RCC 7860 (cell line): ENCODE data around the gene PRAC1.

Source experiments
- DNase-seq: peaks from one replicate; pipeline ENCODE4 v3.0.0-alpha.2; 2015; ENCODE audit warnings: low spot score
- FAIRE-seq: peaks from 2 replicates; lab custom pipeline; 2012; peaks lifted over from hg19 to GRCh38; lab: Jason Lieb, UNC

PRAC1 gene

DNA sequence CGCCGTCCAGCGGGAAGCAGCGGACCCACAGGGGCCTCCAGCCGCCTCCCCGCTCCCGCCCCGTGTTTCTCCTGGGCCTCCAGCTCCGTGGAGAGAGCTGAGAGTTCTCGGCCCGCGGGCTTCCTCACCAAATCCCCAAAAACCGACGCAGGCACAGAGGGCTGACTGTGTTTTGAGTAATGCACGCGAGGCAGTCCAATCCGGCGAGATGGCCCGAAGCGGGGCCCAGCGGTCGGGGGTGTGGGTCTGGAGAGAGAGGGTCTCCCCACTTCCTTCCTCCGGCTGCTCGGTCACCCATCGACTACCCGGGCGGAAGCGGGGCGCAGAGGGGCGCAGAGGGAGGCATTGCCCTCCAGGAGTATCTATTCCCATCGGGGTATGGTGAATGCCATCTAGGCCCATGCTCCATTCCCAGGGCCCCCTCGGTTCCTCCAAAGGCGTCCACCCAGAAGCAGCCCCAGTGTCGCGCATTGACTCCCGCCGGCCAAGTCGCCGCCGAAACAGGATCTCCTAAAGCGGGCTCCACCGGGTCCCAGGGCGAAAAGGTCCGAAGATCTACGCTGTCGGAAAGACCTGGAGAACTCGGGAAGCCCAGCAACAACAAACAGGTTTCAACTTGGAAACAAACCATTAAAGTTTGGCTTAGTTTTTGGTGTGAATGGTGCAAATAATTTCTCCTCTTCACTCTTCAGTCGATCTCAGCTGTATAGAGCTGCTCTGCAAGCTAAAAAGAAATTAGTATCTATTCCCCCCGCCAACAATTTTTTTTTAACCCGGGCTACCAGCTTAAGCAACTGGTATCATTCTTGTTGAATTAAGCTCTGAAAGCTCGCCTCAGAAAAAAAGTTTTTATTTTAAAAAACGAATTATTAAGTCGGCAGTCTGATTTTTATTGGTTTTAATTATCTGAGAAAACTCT, 25.4 kb upstream of the PRAC1 start:
- FAIRE-seq = no peak
- no peak for DNase-seq

DNA sequence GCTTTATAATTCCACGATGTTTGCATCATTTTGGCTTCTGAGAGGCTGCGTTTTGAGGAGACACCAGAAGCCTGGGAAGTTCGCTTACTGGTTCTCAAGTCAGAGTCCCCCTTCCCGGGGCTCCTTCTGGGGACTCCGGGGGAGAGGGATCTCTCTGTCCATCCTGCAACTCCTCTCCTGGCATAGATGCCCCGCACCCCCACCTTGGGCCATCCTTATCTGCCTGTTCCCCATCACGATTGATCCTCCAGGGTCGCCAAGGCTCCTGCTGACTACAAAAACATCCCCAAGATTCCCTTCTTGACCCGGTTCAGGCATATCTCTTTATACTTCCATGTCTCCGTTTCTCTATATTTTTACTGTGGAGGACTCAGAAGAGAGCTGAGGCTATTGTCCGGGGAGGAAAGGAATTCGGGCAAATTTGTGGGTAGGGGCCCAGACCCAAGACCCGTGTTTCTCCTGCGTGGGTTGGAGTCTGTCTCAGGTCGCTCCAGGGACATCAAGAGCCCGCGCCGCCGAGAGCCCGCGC, 24.7 kb upstream of the PRAC1 start:
- FAIRE-seq (no peak), DNase-seq (no peak)

DNA sequence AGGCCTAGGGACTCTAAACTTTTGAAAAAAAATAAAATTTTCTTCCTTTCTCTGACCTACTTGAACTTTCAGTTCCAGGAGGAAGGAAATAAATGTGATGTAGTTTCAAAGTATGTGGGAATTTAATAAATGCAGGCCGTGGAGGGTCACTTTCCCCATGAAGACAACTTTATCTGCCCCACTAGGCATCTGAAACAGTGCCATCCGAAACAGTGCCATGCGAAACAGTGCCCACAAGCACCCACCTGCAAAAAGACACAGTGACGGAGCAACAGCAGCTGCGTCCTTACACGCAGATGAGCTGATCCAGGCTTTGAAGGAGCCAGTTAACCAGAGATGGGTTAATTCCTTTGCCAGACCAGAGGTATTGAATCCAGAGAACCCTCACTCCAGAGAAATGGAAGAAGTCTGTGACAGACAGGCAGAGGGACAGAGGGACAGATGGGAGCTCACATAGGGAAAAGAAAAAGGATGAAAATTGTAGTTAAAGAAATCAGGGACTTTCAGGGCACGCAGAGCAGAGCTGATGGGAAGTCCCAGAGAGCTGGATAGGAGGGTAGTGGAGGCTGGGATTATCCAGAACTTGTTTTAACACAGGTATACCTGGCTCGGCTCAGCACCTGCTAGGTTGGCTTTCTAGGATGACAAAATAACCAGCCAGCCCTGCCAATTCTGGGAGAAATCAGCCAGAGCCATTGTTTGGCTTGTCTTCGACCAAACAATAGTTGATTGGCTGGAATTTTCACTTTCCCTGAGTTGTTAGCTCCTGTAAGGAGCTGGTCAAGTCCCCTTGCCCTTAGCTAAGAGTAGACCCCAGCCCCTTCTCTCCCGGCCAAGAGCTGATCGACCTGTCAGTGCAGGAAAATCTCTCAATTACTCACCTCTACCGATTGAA, 23.3 kb upstream of the PRAC1 start:
- FAIRE-seq (no peak), DNase-seq (no peak)

DNA sequence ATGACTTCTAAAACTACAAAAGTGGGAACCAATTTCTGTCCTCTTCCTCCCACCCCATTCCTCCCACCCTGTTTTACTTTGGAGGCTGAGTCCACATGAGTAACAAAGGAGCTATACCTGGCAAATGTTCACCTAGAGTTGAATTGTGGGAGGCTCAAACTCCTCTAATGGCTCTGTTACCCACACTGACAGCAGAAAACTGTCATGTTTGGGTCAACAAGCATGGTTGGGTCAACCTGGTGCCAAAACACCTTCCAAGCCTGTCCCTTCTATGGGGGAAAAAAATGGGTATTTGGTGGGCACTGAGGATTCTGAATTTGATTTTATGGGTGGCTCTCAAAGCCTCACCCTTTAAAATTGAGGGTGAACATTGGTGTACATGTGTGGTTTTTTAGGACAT, 18.2 kb upstream of the PRAC1 start:
- no peak for DNase-seq
- no peak for FAIRE-seq

DNA sequence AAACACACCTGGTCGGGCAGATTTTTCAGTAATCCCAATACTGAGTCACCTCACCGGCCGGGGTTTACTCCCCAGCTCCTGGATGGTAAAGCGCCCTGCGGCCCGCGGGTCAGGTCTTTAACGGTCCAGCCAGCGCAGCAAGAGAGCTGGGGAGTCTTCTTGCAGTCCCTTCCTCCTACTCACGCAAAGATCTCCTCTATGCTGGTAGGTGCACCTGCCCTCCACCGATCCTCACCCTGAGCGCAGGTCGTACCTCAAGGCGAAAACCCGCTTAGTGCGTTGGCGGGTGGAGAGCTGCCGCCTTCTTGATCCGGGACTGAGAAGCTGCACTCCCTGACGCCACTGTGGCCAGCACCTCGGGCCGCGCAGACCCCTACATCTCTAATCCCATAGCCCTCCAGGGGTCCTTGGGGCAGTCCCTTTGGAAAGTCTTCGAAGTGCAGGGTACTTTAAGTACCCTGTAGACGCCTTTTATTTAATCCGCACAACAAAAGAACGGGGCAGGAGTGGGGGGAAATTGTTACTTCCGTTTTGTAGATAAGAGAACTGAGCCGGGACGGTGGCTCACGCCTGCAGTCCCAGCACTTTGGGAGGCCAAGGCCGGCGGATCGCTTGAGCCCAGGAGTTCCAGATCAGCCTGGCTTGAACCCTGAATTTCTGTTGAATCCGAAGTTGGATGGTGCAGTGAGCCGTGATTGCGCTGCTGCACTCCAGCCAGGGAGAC, 16.6 kb upstream of the PRAC1 start:
- no peak for DNase-seq

DNA sequence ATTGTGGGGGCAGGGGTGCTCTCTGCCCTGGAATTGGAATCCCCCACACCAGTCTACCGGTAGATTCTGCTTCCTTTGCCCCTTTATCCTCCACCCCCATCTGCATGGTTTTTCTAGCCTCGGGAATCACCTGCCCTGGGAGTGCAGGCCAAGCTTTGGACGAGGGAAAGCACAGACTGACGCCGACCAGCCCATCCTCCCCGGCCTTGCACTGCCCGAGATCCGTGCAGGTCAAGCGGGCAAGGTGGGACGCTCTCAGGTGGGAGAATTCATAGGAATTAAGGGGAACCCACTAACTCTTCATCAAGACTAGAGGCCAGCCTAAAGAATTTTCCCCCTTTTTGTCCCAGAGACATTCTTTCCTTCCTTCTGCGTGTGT, 16.1 kb upstream of the PRAC1 start:
- DNase-seq (no peak), FAIRE-seq (no peak)

More for the DNA sequence above, 16.6 kb upstream of the PRAC1 start:
- FAIRE-seq = no peak

DNA sequence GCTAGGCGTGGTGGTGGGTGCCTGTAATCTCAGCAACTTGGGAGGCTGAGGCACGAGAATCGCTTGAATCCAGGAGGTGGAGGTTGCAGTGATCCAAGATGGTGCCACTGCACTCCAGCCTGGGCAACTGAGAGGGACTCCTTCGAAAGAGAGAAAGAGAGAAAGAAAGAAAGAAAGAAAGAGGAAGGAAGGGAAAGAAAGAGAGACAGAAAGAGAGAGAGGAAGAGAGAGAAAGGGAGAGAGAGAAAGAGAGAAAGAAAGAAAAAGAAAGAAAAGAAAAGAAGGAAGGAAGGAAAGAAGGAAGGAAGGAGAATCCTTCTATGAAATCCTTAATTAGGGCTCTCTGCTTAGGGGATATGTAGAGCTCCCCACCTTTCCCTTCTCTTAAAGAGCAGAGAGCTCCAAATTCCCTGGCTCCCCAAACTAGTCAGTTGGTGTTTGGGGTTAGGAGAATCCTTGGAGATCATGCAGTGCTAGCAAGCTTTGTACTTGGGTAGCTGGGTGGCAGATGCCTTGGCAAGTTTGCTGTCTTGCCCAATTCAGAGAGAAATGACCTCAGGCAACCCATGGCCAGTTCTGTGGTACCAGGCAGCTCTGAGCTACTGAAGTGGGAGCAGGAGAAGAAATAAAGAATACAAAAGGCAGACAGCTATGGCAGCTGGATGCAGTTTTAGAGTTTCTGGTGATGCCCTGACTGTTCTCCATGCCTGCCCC, 15.2 kb upstream of the PRAC1 start:
- DNase-seq (no peak), FAIRE-seq (no peak)

DNA sequence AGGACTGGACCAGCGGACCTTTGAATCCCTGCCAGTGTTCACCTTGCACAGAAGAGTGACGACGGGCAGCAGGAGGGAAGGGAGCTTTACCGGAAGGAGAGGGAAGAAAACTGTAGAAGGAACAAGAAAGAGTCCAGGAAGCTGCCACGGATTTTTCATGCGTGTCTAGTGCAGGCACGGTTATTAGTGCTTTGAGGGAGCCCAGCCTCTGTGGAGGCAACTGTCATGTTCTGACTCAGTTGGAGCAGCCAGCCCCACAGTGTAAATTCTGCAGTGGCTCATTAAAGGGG, 12.7 kb upstream of the PRAC1 start:
- FAIRE-seq = no peak
- DNase-seq = no peak

DNA sequence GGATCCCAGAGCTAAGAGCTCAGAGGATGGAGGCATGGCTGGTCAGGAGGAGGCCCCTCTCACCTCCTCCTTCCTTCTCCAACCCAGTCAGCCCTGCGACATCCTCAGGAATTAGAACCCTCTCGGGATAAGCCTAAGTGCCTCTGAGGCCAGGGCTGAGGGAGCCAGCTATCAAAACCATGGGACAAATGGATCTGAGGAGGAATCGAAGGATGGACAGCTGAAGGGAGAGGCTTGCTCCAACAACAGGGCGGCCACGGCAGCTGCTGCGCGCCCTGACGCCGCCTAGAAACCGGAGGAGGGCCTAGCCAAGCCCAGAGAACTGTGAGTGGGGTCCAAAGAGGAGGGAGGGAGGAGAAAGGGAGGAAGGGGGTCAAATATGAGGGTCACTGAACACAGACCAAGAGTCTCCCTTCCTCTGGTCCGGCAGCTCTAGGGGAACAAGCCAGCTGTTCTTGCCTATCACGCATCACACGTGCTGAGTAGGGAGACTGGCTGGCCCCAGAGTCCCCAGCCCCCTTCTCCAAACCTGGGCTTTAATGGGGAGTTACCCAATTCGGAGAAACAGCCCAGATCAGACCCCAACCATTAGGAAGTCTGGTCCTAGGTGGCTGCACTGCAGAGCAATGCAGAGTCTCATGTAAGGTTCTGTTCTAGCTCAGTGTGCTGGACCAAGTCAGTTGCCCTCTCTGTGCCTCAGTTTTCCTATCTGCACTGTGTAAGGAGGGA, 12.2 kb upstream of the PRAC1 start:
- FAIRE-seq (no peak), DNase-seq (no peak)

DNA sequence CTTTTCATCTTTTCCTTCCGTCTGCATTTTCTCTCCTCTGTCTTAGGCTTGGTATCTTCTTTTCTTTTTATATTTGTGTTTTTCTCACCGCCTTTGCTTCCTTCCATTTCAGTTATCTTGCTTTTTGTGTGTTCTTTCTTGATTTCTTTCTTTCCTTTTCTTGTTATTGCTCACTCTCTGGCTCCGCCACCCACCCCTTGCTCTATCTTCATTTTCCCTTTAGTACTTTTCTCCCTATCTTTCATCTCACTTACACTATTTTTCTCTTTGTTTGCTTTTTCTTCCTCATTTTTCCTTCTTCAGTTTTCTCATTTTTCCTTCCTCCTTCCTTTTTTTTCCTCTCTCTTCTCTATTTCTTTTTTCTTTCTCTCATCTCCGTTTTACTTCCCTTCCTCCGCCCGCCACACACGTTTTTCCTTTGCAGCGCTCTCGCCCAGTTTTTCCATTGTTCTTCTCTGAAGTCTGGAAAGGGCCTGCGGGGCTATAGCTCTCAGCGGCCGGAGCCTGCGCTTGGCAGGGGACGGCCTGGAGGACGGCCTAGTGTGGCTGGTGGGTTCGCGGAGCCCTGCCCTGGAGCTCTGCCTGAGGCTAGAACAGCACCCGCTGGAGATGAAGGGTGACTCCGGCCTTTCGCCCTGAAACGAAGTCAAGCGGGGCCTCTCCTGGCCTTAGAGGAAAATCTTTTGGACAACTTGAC, 11.5 kb upstream of the PRAC1 start:
- DNase-seq (no peak), FAIRE-seq (no peak)

DNA sequence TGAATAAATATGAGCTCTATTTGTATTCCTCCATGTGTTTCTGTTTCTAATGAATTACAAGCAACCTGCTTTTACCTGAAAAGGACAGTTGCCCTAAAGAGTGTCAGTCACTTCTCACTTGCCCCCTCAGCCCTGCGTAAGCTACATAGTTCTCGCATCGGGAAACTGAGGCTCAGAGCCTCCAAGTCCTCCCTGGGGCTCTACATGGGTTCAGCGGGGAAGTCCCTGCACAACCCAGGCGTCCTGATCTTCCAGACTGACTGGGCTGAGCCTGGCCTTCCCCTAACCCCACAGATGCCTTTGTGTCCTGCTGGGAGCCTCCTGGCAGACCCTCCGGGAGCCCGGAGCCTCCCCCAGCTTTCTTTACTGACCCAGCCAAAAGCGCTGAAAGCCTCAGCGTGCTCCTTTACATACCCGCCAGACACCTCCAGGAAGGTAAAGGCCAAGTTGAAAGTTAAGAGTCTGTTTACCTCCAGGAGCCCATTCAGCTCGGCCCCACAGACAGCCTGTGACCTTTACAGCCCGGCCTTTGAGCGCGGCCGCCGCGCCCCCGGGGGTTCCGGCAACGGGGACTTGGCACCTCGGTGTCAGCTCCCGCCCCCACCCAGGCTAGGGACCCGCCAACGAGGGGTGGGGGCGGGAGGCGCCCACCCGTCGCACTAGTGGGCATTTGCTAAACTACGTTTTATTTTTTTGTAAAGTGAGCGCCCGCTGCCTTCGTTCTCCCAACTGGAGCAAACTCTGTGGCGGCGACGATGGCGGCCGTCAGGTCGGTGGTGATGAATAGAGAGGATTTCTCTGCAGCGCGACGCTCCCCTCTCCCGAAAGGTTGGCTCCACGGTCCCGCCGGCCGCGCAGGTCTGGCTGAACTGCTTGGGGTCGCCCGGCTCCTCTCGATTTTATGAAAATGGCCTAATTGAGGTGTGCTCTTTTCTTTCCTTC, 10.6 kb upstream of the PRAC1 start:
- FAIRE-seq = no peak
- DNase-seq = no peak

DNA sequence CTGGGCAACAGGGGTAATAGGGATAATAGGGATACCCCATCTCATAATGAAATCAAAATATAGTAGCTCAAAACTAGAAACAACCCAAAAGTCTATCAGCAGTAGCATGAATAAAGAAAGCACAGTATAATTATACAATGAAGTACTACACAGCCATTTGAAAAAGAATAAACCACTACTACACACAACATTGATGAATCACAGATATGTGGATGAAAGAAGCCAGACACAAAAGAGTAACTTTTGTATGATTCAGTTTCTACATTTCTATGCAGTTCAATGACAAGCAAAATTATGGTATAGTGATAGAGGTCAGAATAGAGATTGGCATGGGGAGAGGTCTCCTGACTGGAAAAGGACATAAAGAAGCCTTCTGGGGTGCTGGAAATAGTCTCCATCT, 9.0 kb upstream of the PRAC1 start:
- DNase-seq (no peak), FAIRE-seq (no peak)

DNA sequence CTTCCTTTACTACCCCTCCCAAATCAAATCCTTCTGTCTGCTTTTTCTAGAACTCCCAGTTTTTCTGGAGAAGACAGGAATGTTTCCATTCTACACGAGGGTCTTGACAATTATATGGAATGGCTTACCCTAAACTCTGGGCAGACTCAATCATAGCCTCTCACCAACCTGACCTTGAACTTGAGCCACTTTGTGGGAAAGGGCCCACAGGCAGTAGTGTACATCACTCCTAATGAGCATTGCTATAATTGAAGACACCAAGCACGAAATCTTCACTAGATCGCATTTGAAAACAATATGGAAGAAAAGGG, 7.9 kb upstream of the PRAC1 start:
- DNase-seq (no peak), FAIRE-seq (no peak)

DNA sequence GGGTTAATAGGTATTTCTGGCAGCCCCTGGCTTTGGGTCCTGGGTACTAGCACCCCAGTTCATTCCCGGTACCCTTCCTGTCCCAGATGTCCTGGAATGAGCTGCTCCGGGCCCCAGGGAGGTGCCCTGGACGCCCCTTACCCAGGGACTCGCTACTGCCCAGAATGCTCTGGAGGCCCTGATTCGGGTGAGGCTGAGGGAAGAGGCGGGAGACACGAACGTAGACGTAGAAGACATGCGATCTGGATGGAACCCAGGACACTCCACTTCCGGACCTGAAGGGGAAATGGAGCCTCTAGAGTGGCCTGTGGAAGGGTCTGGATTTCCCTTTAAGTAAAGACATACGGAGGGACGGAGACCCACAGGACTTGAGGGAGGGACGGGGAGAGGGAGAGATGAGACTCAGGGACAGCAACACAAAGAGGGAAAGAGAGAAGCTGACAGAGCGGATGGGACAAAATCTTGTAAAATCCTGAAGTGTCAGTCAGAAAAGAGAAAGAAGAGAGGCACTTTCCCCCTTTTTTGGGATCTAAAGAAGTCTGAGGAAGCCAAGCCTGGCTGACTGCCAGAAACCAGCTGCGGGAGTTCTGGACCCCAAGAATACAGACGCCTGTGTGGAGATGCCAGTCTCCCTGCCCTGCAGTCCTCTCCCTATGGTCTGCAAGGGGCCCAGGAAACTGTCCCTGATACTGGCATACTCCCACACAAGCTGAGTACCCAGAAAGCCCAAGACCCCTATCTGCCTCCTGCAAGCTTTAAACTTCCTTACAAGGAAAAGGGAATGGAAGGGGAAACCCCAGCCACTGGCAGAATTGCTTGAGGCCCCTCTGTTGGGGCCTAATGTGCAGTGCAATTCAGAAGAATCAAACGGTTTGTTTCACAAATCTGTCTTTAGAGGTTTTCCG, 7.3 kb upstream of the PRAC1 start:
- FAIRE-seq = no peak
- DNase-seq = no peak

DNA sequence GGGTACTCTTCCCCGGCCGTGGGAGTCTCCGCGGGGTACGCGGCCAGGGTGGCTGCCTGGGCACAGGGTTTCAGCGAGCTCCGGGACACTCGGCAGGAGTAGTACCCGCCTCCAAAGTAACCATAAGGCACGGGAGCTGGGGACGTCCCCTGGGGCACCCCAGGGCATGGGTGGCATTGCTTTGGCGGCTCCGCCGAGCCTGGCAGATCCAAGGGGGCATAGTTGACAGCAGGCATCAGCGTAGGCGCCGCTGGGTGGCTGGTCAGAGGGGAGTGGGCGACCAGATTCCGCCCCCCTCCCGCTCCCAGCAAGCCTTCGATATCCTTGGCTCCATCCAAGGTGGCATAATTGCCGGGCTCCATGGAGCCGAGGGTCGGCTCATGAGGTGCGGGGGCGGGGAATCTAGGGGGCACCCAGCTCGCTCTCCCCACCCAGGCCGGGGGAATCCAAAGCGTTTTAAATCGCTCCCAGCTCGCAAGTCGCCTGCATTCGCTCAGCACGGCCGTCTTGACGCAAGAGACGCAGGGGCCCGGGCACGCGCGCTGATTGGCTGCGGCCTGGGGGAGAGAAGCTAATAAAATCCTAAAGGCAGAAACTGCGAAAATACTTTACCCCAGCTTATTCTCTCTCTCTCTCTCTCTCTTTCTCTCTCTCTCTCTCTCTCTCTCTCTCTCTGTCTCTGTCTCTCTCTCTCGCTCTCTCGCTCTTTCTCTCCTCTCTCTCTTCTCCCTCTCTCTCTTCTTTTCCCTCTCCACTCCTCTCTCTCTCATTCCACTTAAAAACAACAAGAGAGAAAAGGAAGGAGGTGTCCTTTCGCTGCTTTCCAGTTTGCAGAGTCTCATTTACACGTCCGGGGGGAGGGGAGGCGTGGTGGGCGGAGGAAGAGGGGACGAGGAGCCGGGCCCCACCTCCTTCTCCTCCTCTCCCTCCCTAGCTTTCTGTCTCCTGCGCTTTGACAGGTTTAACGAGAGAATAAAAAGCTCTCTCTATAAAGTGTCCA, 6.2 kb upstream of the PRAC1 start, which contains the start of gene HOXB13:
HOXB13 (minus strand) TSS at position 519 of the 1,000 bp plus-strand sequence; CDS start at position 362, 157 bp downstream.
- FAIRE-seq (no peak), DNase-seq (no peak)
